ENCODE data around the gene ZSWIM4.

ZSWIM4 gene

GRCh38 chr19:13839938-13840304 is 44.7 kb downstream of the ZSWIM4 start:
- H3K4me1 Mint-ChIP-seq (ENCODE audit: low read depth) = peaks cover 59% of the 10 kb centered on the region
- peak overlapping the region; percentile 100 for H3K27ac Mint-ChIP-seq
- intact Hi-C loops (cut with micrococcal nuclease) = loop anchor here (5.0 kb wide), 1 partner anchor 43 kb away; the partner anchor contains the start of gene ZSWIM4
- peak overlapping the region; percentile 97 for H3K4me3 Mint-ChIP-seq
- peaks cover 78% of the 10 kb centered on the region for H3K36me3 Mint-ChIP-seq (ENCODE audit: low read depth)
- no peaks in the 10 kb centered on the region for H3K9me3 Mint-ChIP-seq
- H3K27me3 Mint-ChIP-seq = no peaks in the 10 kb centered on the region

GRCh38 chr19:13840305-13841085 is 45.3 kb downstream of the ZSWIM4 start:
- Mint-ChIP-seq H3K4me1 (ENCODE audit: low read depth) (peaks cover 64% of the 10 kb centered on the region), H3K4me3 (peak overlapping the region; percentile 97), H3K27ac (peak overlapping the region; percentile 100), H3K36me3 (ENCODE audit: low read depth) (peaks cover 73% of the 10 kb centered on the region), H3K9me3 (no peaks in the 10 kb centered on the region), H3K27me3 (no peaks in the 10 kb centered on the region)
- intact Hi-C loops (cut with micrococcal nuclease) = no loop called here

GRCh38 chr19:13841086-13841961 is 46.1 kb downstream of the ZSWIM4 start:
- Mint-ChIP-seq H3K36me3 (ENCODE audit: low read depth) (peaks cover 64% of the 10 kb centered on the region), H3K4me3 (peak overlapping the region; percentile 97), H3K27me3 (no peaks in the 10 kb centered on the region), H3K4me1 (ENCODE audit: low read depth) (peaks cover 64% of the 10 kb centered on the region), H3K9me3 (no peaks in the 10 kb centered on the region), H3K27ac (peak overlapping the region; percentile 100)
- intact Hi-C loops (cut with micrococcal nuclease) = no loop called here

GRCh38 chr19:13841962-13842290 is 46.7 kb downstream of the ZSWIM4 start:
- Mint-ChIP-seq H3K4me1 (ENCODE audit: low read depth) (peaks cover 64% of the 10 kb centered on the region), H3K4me3 (peak overlapping the region; percentile 97), H3K27me3 (no peaks in the 10 kb centered on the region), H3K27ac (peak overlapping the region; percentile 100), H3K9me3 (no peaks in the 10 kb centered on the region), H3K36me3 (ENCODE audit: low read depth) (peaks cover 58% of the 10 kb centered on the region)
- intact Hi-C loops (cut with micrococcal nuclease) = no loop called here

- H3K27me3 Mint-ChIP-seq = no peaks in the 10 kb centered on the region
- no peaks in the 10 kb centered on the region for H3K9me3 Mint-ChIP-seq
- peaks cover 54% of the 10 kb centered on the region for H3K36me3 Mint-ChIP-seq (ENCODE audit: low read depth)
- peaks cover 62% of the 10 kb centered on the region for H3K4me1 Mint-ChIP-seq (ENCODE audit: low read depth)
- intact Hi-C loops (cut with micrococcal nuclease) = no loop called here
- peak overlapping the region; percentile 97 for H3K4me3 Mint-ChIP-seq
- peak overlapping the region; percentile 100 for H3K27ac Mint-ChIP-seq
Observed at GRCh38 chr19:13842291-13843103, 47.3 kb downstream of the ZSWIM4 start.

GRCh38 chr19:13843104-13843921 is 48.1 kb downstream of the ZSWIM4 start:
- Mint-ChIP-seq H3K27me3 (no peaks in the 10 kb centered on the region), H3K4me1 (ENCODE audit: low read depth) (peaks cover 57% of the 10 kb centered on the region), H3K27ac (peak overlapping the region; percentile 100), H3K4me3 (peak overlapping the region; percentile 97), H3K36me3 (ENCODE audit: low read depth) (peaks cover 48% of the 10 kb centered on the region), H3K9me3 (no peaks in the 10 kb centered on the region)
- intact Hi-C loops (cut with micrococcal nuclease) = no loop called here

GRCh38 chr19:13844130-13844631 is 48.9 kb downstream of the ZSWIM4 start:
- Mint-ChIP-seq H3K36me3 (ENCODE audit: low read depth) (peaks cover 40% of the 10 kb centered on the region), H3K9me3 (no peaks in the 10 kb centered on the region), H3K27me3 (no peaks in the 10 kb centered on the region), H3K4me3 (no peak overlapping the region), H3K4me1 (ENCODE audit: low read depth) (peaks cover 55% of the 10 kb centered on the region), H3K27ac (peak overlapping the region; percentile 100)
- intact Hi-C loops (cut with micrococcal nuclease) = no loop called here

- H3K27me3 Mint-ChIP-seq = no peaks in the 10 kb centered on the region
- H3K27ac Mint-ChIP-seq = peak overlapping the region; percentile 100
- H3K36me3 Mint-ChIP-seq (ENCODE audit: low read depth) = peaks cover 14% of the 10 kb centered on the region
- intact Hi-C loops (cut with micrococcal nuclease) = loop anchor here (2.0 kb wide), 1 partner anchor 14 kb away; no protein-coding TSS in a partner anchor
- H3K9me3 Mint-ChIP-seq = no peaks in the 10 kb centered on the region
- H3K4me3 Mint-ChIP-seq = peak overlapping the region; percentile 72
- peaks cover 67% of the 10 kb centered on the region for H3K4me1 Mint-ChIP-seq (ENCODE audit: low read depth)
Observed at GRCh38 chr19:13846557-13847406, 51.5 kb downstream of the ZSWIM4 start.

- Mint-ChIP-seq H3K9me3 (no peaks in the 10 kb centered on the region), H3K27ac (peak overlapping the region; percentile 100), H3K36me3 (ENCODE audit: low read depth) (peaks cover 6% of the 10 kb centered on the region), H3K27me3 (no peaks in the 10 kb centered on the region), H3K4me3 (peak overlapping the region; percentile 72), H3K4me1 (ENCODE audit: low read depth) (peaks cover 67% of the 10 kb centered on the region)
- intact Hi-C loops (cut with micrococcal nuclease) = loop anchor here (2.0 kb wide), 1 partner anchor 13 kb away; no protein-coding TSS in a partner anchor
Observed at GRCh38 chr19:13847407-13848339, 52.4 kb downstream of the ZSWIM4 start.

GRCh38 chr19:13848340-13848677 is 53.1 kb downstream of the ZSWIM4 start:
- peak overlapping the region; percentile 100 for H3K27ac Mint-ChIP-seq
- intact Hi-C loops (cut with micrococcal nuclease) = no loop called here
- H3K9me3 Mint-ChIP-seq = no peaks in the 10 kb centered on the region
- no peaks in the 10 kb centered on the region for H3K36me3 Mint-ChIP-seq (ENCODE audit: low read depth)
- no peaks in the 10 kb centered on the region for H3K27me3 Mint-ChIP-seq
- H3K4me1 Mint-ChIP-seq (ENCODE audit: low read depth) = peaks cover 67% of the 10 kb centered on the region
- no peak overlapping the region for H3K4me3 Mint-ChIP-seq

- no peaks in the 10 kb centered on the region for H3K36me3 Mint-ChIP-seq (ENCODE audit: low read depth)
- peak overlapping the region; percentile 0 for H3K4me3 Mint-ChIP-seq
- intact Hi-C loops (cut with micrococcal nuclease) = no loop called here
- peak overlapping the region; percentile 100 for H3K27ac Mint-ChIP-seq
- peaks cover 60% of the 10 kb centered on the region for H3K4me1 Mint-ChIP-seq (ENCODE audit: low read depth)
- H3K27me3 Mint-ChIP-seq = no peaks in the 10 kb centered on the region
- H3K9me3 Mint-ChIP-seq = no peaks in the 10 kb centered on the region
Observed at GRCh38 chr19:13848798-13849676, 53.8 kb downstream of the ZSWIM4 start.

Data from dendritic cell treated with granulocyte-macrophage colony-stimulating factor and Interleukin-4, amounts not matched to agents 40 ng/mL and 50 ng/mL, for 4 days (primary cell).